ENCODE data around the gene TEX13B. TPM values are rescaled to one million over a fixed set of nuclear protein-coding genes. Genes with fewer than 3 reads are reported as not detected.

Gene TEX13B, protein sequence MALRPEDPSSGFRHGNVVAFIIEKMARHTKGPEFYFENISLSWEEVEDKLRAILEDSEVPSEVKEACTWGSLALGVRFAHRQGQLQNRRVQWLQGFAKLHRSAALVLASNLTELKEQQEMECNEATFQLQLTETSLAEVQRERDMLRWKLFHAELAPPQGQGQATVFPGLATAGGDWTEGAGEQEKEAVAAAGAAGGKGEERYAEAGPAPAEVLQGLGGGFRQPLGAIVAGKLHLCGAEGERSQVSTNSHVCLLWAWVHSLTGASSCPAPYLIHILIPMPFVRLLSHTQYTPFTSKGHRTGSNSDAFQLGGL
- total RNA-seq, result not detected in 2 replicates

DNA sequence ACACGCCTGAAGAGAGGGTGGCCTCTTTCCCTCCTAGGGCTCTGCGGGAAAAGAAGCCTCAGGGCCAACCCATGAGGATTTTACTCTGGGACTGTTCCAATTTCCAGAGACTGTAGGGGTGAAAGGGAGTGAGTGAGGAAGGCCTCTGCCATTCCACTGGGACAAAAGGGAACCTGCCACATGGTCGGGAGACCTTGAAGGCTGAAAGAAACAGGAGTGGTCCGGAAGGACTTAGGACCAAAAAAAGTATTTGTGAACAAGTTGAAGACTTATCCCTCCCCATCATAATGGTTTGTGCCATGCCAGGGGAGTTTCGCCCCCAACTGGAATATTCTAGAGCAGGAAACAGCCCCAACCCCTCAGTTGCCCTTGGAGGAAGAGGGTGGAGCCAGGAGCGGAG lies at the start of gene TEX13B:
Gene TEX13B, minus strand, starts transcription at position 15 of the 400 bp plus-strand sequence. CDS start 243 bp downstream, outside the sequence.

Other genes starting within 250 kb of the TEX13B start
- gene TSC22D3, start 206.6 kb downstream of the TEX13B start, total RNA-seq, result 29.6 and 29.7 TPM in 2 replicates
- not detected in 2 replicates for gene NCBP2L, start 204.6 kb downstream of the TEX13B start, total RNA-seq
- 13.1 and 17.5 TPM in 2 replicates for gene MID2, start 156.5 kb downstream of the TEX13B start, total RNA-seq
- gene VSIG1, start 62.7 kb upstream of the TEX13B start, total RNA-seq, result under 0.01 TPM in 1 of 2 replicates, not detected in the other
- gene PSMD10, start 109.2 kb upstream of the TEX13B start, total RNA-seq, result 74.8 and 82.8 TPM in 2 replicates
- gene ATG4A, start 109.4 kb upstream of the TEX13B start, total RNA-seq, result 7.3 and 10.2 TPM in 2 replicates

Measured in smooth muscle cell of bladder (primary cell).